ENCODE measurements around the gene SMNDC1.
"Not testable (repeated sequence)": the region's sequence is repeated elsewhere in the genome, so short reads cannot be mapped to it uniquely, and the experiment has no call there.

The SMNDC1 gene

DNA sequence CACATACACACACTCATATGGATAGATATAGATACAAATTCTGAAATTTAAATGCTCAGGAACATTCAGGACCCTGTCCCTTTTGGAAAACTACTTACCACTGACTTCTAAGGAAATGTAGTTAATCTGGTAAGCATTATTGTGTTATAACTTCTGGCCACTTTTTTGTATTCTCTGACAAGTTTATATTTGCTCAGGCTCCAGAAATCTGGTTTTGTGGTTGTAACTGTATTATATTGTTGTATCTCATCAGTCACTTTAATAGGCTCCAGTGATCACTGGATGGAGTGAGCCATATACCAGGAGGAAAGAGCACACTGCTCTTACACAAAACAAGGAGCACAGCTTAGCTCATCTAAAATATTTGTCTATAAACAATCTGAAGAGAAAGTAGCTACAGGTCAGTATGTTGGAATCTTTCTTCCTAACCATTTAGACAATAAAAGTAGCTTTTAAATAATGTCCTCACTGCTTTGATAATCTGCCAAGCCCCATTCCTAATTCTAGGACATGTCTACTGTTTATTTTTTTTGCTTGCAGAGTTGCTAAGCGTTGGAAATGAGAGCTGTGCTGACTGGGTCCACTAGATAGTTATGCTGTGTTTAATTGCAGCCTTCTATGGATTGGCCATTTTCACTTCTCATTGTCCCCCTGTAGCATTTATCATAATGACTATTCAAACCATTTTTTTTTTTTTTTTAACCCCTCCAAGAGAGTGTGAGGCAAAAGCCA, 43.8 kb downstream of the SMNDC1 start:
- TF ChIP-seq, protein P1, sequence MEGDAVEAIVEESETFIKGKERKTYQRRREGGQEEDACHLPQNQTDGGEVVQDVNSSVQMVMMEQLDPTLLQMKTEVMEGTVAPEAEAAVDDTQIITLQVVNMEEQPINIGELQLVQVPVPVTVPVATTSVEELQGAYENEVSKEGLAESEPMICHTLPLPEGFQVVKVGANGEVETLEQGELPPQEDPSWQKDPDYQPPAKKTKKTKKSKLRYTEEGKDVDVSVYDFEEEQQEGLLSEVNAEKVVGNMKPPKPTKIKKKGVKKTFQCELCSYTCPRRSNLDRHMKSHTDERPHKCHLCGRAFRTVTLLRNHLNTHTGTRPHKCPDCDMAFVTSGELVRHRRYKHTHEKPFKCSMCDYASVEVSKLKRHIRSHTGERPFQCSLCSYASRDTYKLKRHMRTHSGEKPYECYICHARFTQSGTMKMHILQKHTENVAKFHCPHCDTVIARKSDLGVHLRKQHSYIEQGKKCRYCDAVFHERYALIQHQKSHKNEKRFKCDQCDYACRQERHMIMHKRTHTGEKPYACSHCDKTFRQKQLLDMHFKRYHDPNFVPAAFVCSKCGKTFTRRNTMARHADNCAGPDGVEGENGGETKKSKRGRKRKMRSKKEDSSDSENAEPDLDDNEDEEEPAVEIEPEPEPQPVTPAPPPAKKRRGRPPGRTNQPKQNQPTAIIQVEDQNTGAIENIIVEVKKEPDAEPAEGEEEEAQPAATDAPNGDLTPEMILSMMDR (IDR thresholded peaks at IDR 0.05; ENCODE audit: borderline replicate concordance, control extremely low read depth, extremely low read depth, insufficient read depth, missing control alignments): no peak
- in situ Hi-C loops (cut with MboI; ENCODE audit: low sequenced_read_pairs, unreplicated experiment): no loop called here
- DNase-seq (ENCODE audit: low spot score): no peak

DNA sequence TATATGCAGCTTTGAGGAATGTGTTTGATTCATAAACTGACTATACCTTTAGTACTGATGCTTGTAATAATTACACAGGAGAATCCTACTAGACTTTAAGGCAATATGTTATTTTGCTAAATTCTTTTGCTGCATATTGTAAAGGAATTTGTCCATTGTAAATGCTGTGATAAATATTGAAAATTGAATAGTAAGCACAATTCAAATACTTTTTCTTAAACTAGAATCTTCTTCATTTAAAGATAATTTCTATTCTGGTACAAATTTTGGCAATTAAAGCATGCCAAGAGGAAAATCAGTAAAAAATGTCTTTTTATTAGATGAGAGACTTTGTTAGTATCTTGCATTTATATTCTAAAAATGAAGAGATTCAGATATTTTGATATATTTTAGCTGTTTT, 45.4 kb downstream of the SMNDC1 start:
- TF ChIP-seq, protein P1 (IDR thresholded peaks at IDR 0.05; ENCODE audit: borderline replicate concordance, control extremely low read depth, extremely low read depth, insufficient read depth, missing control alignments): no peak
- no peak for DNase-seq (ENCODE audit: low spot score)
- in situ Hi-C loops (cut with MboI; ENCODE audit: low sequenced_read_pairs, unreplicated experiment): no loop called here

DNA sequence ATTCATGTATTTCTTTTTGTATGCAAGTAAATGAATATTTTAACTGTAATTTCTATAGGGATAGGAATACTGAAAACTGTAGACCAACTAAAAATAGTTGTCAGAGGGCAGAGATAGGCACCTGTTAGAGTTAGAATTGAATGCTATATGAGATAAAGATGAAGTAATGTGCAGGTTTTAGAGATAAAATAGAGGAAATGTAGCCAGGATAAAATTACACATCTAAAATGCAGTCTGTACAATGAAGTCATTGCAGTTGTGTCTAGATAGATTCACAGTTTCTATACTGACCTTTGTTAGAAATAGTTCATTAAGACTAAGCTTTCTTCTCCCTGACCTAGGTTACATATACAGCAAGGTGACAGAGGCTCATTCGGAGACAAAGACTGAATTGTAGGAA, 46.2 kb downstream of the SMNDC1 start:
- TF ChIP-seq, protein P1 (IDR thresholded peaks at IDR 0.05; ENCODE audit: borderline replicate concordance, control extremely low read depth, extremely low read depth, insufficient read depth, missing control alignments): no peak
- in situ Hi-C loops (cut with MboI; ENCODE audit: low sequenced_read_pairs, unreplicated experiment): no loop called here
- no peak for DNase-seq (ENCODE audit: low spot score)

DNA sequence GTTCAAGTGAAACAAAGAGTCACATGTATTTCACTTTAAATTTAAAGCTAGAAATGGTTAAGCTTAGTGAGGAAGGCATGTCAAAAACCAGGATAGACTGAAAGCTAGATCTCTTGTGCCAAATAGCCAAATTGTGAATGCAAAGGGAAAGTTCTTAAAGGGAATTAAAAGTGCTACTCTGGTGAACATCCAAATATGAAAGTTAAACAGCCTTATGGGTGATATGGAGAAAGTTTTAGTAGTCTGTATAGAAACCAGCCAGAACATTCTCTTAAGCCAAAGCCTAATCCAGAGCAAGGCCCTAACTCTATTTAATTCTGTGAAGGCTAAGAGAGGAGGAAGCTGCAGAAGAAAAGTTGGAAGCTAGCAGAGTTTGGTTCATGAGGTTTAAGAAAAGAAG, 50.3 kb downstream of the SMNDC1 start:
- TF ChIP-seq, protein P1 (IDR thresholded peaks at IDR 0.05; ENCODE audit: borderline replicate concordance, control extremely low read depth, extremely low read depth, insufficient read depth, missing control alignments): no peak
- DNase-seq (ENCODE audit: low spot score): no peak
- in situ Hi-C loops (cut with MboI; ENCODE audit: low sequenced_read_pairs, unreplicated experiment): no loop called here

DNA sequence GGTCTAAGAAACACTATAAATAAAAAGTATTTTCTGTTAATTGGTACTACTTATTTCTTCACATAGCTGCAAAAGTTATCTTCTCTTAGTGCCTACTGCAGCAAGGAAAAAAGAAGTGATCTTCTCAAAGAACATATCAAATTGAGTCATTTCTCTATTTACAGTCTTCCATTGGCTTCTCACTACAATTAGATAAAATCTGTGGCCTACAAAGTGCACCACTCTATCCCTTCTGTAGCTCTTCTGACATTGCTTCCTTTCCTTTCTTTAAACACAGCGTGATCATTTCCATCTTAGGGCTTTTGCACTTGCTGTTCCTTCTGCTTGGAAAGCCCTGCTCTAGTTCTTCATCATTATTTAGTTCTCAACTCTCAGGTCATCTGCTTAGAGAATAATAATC, 52.6 kb downstream of the SMNDC1 start:
- in situ Hi-C loops (cut with MboI; ENCODE audit: low sequenced_read_pairs, unreplicated experiment): no loop called here
- TF ChIP-seq, protein P1 (IDR thresholded peaks at IDR 0.05; ENCODE audit: borderline replicate concordance, control extremely low read depth, extremely low read depth, insufficient read depth, missing control alignments): no peak

DNA sequence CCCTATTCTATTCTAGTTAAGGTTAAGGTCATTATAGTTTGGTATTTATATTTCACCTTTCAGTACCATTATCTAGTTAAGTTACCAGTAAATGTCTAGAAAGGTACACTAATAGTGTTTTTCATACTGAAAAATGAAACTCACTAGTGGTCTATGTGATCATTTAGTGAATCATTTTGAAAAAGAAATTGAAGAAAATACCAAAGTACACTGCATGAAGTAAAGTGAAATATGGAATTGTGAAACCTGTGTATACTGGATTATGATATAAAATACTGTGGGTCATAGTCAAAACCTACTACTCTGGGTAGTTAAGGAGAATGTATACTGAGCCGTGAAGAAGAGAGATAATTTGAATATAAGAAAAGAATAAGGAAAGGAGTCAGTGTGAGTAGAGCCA, 53.3 kb downstream of the SMNDC1 start:
- in situ Hi-C loops (cut with MboI; ENCODE audit: low sequenced_read_pairs, unreplicated experiment): not testable (repeated sequence)

More for the DNA sequence above, 52.6 kb downstream of the SMNDC1 start:
- DNase-seq (ENCODE audit: low spot score): no peak

DNA sequence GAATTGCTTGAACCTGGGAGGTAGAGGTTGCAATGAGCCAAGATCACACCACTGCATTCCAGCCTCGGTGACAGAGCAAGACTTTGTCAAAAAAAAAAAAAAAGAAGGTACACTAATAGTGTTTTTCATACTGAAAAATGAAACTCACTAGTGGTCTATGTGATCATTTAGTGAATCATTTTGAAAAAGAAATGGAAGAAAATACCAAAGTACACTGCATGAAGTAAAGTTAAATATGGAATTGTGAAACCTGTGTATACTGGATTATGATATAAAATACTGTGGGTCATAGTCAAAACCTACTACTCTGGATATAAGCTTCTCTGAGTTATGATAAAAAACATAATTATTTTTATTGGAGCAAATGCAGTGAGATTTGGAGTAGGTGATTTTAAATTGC, 55.2 kb downstream of the SMNDC1 start:
- DNase-seq (ENCODE audit: low spot score); in situ Hi-C loops (cut with MboI; ENCODE audit: low sequenced_read_pairs, unreplicated experiment): not testable (repeated sequence)

More for the DNA sequence above, 53.3 kb downstream of the SMNDC1 start:
- DNase-seq (ENCODE audit: low spot score): not testable (repeated sequence)

DNA sequence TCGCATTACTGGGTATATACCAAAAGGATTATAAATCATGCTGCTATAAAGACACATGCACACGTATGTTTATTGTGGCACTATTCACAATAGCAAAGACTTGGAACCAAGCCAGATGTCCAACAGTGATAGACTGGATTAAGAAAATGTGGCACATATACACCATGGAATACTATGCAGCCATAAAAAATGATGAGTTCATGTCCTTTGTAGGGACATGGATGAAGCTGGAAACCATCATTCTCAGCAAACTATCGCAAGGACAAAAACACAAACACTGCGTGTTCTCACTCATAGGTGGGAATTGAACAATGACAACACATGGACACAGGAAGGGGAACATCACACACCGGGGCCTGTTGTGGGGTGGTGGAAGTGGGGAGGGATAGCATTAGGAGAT, 56.9 kb downstream of the SMNDC1 start:
- in situ Hi-C loops (cut with MboI; ENCODE audit: low sequenced_read_pairs, unreplicated experiment); DNase-seq (ENCODE audit: low spot score): not testable (repeated sequence)

Measured in GM13976 (cell line).